Stimulated activated CD4-positive, alpha-beta T cell treated with anti-CD3 and anti-CD28 coated beads, Interleukin-15, amount 100 ng/mL, for 24 hours (primary cell): ENCODE measurements around the gene RASAL1.

Source experiments
- DNase-seq: peaks from one replicate; pipeline ENCODE4 v3.0.0-alpha.2; 2020

Gene RASAL1

GRCh38 chr12:113114447-113115178, 20.9 kb downstream of the RASAL1 start:
- DNase-seq: no peak

DNA sequence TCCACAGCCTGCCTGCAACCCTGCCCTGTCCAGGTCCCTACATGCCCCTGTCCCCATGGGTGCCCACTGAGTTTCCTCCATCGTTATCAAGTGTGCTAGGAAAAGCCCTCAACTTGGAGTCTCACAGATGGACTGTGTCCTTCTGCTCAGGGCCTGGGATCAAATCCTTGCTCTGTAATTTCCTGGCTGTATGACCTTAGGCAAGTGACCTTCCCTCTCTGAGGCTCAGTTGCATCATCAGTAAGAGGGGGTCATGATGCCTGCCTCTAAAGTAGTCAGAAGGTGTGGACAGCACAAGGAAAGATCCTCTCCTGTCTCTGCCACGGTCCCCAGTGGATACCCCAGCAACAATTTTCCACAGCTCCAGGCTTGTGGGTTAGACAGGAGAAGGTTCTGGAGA, 22.2 kb downstream of the RASAL1 start:
- DNase-seq: no peak

DNA sequence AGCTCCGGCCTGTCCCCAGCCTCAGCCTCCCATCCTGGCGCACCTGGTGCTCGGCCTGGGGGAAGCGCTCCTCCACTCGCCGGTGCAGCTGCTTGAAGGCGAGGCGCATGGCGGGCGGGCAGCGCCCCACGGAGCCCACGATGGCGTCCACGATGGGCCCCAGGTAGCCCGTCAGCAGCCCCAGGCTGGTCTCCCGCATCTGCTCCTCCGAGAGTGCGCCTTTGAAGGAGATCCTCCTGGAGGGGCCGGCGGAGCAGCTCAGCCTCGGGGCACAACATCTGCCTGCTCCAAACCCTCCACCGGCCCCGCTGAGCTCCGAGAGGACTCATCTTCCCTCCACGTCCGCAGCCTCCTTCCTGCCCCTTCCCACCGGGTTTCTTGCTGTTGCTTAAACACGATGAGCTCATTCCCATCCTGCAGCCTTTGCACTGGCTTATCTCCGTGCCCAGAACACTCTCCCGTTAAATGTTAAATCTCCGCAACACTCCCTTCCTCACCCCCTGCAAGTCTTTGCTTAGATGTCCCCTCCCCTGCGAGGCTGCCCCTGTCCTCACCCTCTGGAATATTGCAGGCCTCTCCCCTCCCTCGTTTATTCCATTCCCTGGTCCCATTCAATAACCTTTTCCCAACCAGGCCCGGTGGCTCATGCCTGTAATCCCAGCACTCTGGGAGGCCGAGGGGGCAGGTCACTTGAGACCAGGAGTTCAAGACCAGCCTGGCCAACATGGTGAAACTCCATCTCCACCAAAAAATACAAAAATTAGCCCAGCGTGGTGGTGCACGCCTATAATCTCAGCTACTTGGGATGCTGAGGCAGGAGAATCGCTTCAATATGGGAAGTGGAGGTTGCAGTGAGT, 23.3 kb downstream of the RASAL1 start:
- DNase-seq: no peak

- DNase-seq: no peak
These were observed 24.3 kb downstream of the RASAL1 start for GRCh38 chr12:113111247-113111646.

- no peak for DNase-seq
These were observed 25.5 kb downstream of the RASAL1 start for GRCh38 chr12:113109872-113110599.

GRCh38 chr12:113109360-113109759, 26.2 kb downstream of the RASAL1 start:
- DNase-seq: no peak

DNA sequence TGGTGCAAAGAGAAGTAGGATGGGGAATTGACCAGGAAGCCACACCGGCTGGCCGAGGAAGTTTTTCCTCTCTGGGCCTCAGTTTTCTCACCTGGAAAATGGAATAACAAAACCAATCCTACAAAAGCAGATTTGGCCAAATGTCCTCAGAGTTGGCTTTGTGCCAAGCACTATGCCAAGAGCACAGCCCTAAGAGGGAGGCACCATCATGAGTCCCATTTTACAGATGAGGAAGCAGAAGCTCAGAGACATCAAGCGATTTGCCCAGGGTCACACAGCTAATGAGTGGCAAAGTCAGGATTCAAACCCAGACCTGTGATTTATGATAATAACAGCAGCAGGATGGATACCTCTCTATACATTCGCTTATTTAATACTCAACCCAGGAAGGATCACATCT, 27.3 kb downstream of the RASAL1 start:
- DNase-seq: no peak

- DNase-seq: no peak
These were observed 29.2 kb downstream of the RASAL1 start for GRCh38 chr12:113106361-113106760.

GRCh38 chr12:113105606-113106271, 29.8 kb downstream of the RASAL1 start:
- no peak for DNase-seq

DNA sequence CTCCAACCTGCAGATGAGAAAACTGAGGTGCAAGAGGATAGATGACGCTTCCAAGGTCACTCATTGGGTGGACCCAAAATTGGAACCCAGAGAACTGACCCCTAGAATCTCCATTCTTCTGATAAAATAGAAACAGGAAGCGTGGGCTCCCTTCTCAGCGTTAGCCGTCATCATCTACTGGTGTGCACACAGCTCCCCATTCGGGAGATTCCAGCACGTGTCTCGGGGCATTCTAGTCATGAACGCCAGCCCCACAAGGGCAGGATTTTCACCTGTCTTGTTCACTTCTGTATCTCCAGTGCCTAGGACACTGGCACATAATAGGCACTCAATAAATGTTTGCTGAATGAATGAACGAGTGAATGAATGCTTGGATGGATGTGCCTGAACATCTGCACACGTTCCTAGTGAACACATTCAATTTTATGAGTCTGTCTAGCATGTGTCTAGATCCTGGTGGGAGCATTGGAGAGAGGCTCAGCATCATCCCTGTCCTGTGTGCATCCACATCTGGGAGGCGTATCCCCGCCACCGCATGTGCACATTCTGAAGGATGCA, 30.5 kb downstream of the RASAL1 start:
- DNase-seq: no peak

DNA sequence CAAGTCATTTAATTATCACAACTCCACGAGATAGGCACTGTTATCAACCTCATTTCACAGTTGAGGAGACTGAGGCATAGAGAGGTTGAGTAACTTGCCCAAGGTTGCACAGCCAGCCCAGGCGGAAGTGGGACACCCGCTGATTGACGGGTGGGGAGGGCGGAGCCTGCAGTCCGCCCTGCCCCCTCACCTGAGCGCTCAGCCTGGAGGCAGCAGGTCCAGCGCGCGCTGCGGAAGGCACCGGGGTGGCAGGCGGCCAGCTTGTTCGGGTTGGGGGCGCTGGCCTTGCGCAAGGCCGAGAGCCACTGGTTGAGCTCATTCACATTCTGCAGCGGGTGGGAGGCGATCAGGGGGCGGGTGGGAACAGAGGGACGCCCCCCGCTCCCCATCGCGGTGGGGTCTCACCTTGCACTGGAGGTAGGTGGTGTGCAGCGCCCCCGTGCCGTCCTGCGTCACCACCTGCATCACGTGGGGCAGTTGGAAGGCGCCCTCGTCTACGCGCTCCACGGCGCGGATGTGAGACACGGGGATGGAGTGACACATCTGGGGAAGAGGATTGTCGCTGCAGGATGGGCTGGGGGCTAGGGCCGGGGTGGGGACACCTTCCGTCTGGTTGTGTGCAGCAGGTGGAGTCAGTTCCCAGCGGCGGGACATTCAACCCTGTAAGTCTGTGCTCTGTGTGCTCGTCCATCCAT, 31.7 kb downstream of the RASAL1 start:
- peak; percentile 79 for DNase-seq

- no peak for DNase-seq
These were observed 32.8 kb downstream of the RASAL1 start for GRCh38 chr12:113102811-113103210.

DNA sequence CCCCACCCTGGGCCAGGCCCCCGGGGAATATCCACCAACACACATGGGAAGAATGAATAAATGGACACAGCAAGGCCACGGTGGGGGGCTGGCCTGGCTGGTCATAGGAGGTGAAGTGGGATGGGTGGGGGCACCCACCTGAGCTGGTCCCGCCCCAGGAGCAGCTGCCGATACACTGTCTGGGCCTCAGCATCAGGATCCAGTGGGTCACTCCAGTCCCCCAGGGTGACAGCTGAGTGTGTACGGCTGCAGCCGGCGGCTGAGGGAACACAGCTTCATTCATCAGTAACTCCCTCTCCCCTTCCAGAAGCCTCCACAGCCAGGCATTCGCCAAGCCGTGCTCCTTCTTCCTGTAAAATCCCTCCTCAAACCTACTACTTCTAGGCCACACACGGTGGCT, 33.8 kb downstream of the RASAL1 start:
- DNase-seq: no peak

GRCh38 chr12:113099764-113100163, 35.8 kb downstream of the RASAL1 start:
- no peak for DNase-seq

- DNase-seq: no peak
These were observed 36.2 kb downstream of the RASAL1 start for GRCh38 chr12:113099364-113099763.

- peak; percentile 85 for DNase-seq
These were observed 37.0 kb downstream of the RASAL1 start for GRCh38 chr12:113098441-113099028.

DNA sequence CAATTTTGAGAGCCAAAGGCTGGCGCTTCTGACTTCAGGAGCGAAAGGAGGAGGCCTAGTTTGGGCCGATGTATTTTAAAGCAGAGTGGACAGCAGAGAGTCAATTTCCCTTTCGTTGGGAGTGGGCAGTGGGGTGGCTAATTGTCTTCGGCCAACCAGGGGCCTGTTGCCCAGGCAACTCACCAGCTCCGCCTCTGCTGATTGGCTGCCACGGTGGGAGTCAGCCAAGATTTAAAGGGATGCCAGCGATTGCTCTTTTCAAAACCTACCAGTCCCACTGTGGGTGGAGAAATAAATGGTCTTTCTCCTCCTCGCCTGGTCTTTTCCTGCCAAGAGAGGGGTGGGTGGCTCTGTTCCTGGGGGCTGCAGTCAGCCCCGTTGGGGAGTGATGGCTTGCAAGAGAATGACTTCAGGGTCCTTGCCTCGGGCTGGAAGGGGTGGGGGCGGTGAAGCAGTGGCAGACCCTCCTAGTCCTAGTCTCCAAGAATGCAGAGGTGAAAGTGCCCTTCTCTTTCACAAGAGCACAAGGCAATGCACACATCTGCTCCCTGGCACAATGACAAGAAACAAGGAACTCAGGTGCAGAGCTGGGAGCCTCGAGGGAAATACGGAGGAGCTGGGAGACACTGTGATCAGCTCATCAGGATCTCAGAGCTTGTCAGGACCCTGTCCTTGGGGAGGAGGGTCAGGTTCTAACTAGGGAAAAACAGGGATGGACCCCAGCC, 37.7 kb downstream of the RASAL1 start:
- no peak for DNase-seq

DNA sequence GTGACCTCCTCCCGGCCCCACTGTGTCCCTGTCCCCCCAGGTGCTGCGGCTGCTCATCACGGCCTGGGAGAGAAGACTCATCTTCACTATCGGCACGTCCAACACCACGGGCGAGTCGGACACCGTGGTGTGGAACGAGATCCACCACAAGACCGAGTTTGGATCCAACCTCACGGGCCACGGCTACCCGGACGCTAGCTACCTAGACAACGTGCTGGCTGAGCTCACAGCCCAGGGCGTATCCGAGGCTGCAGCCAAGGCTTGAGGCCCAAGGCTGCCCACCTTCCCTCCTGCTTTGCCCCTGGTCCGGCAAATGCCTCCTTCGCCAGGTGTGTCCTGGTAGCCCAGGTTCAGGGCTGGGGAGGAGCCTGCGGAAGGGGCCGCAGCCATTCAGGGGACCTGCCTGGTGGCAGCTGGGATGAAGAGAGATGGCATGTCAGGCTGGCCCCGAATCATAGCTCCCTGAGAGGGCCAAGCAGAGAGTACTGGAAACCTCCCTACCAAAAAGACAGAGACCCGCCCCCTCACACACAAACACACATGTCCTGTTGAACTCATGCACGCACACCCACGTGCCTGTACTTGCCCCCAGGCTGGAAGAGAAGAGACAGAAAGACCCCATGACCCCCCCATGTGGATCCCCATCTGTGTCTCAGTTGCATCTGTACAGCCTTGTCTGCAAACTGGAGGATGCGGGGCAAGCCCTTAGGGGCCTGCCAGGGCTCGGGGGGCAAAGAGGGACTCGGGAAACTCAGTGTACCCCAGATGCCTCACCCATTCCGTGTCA, 38.7 kb downstream of the RASAL1 start:
- DNase-seq: no peak

DNA sequence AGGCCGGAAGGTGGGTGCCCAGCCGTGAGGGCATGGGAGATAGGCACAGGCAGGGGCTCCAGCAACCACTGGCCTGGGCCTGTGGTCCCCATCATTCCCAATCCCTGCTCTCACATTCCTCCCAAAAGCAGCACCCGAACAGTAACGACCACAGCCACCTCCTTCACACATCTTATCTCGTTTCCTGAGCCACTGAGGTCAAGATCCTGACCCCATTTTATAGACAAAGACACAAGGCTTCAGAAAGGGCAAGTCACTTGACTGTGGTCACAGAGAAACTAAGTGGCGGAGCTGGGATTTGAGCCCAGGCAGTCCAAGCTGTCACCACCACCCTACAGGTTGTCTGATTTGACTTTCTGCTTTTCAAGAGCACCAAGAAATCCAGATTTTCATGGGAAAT, 40.2 kb downstream of the RASAL1 start:
- DNase-seq: no peak

DNA sequence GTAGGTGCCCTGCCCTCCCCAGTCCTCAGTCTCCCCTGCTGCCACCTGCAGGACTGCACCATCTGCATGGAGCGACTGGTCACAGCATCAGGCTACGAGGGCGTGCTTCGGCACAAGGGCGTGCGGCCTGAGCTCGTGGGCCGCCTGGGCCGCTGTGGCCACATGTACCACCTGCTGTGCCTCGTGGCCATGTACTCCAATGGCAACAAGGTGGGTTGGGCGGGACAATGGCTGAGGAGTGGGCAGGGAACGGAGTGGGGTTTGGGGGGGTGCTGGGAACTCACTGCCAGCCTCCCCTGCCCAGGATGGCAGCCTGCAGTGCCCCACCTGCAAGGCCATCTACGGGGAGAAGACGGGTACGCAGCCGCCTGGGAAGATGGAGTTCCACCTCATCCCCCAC, 40.8 kb downstream of the RASAL1 start:
- no peak for DNase-seq
